Natural killer cell (primary cell): Measurements from ENCODE around the gene CHST8. TPM values are rescaled to one million over a fixed set of nuclear protein-coding genes. Genes with fewer than 3 reads are reported as not detected.

Source experiments
- ATAC-seq, 3 donors: fragments of 150-1000 bp in 2 of 3; fragments of 200-7000 bp in 1 of 3; cut with Tn5 transposase; 1 replicate in 1 of 3; 2 replicates in 2 of 3; pipeline ENCODE4 v1.10.0; 2021; ENCODE audit warnings: mild to moderate bottlenecking in 2 of 3, moderate library complexity in 2 of 3
- DNase-seq, 2 donors: peaks; one replicate each; pipeline versions ENCODE4 v3.0.0 to v3.0.0-alpha.2; 2013 to 2021; ENCODE audit warnings: mixed read lengths in 1 of 2
- H3K27ac ChIP-seq: one replicate; pipeline ENCODE4 v1.5.1; 2013; ENCODE audit warnings: mild to moderate bottlenecking, low read length
- H3K27me3 ChIP-seq: one replicate; pipeline ENCODE4 v1.6.1; 2013; ENCODE audit warnings: low read length; ENCODE audit not compliant: control insufficient read depth, insufficient read depth
- H3K36me3 ChIP-seq: one replicate; pipeline ENCODE4 v1.6.1; 2013; ENCODE audit warnings: low read length; ENCODE audit not compliant: control insufficient read depth, insufficient read depth
- H3K4me1 ChIP-seq: one replicate; pipeline ENCODE4 v1.6.1; 2013; ENCODE audit warnings: low read length; ENCODE audit not compliant: control insufficient read depth, insufficient read depth
- H3K4me3 ChIP-seq: one replicate; pipeline ENCODE4 v1.5.1; 2013; ENCODE audit warnings: low read length
- H3K9me3 ChIP-seq: one replicate; pipeline ENCODE4 v1.6.1; 2013; ENCODE audit warnings: low read length; ENCODE audit not compliant: control insufficient read depth, insufficient read depth
- H3K27ac Mint-ChIP-seq, 2 donors: one replicate each; pipeline ENCODE4 v1.8.0; 2022; ENCODE audit warnings: mild to moderate bottlenecking in 2 of 2, mixed read lengths in 2 of 2, moderate library complexity in 1 of 2
- H3K27me3 Mint-ChIP-seq, 2 donors: one replicate each; pipeline ENCODE4 v1.8.0; 2022; ENCODE audit warnings: low read depth in 2 of 2, mixed read lengths in 2 of 2
- H3K36me3 Mint-ChIP-seq: one replicate; pipeline ENCODE4 v1.8.0; 2022; ENCODE audit warnings: mixed read lengths
- H3K4me1 Mint-ChIP-seq, 2 donors: one replicate each; pipeline ENCODE4 v1.8.0; 2022; ENCODE audit warnings: mixed read lengths in 2 of 2
- H3K4me3 Mint-ChIP-seq: one replicate; pipeline ENCODE4 v1.8.0; 2022; ENCODE audit warnings: mild to moderate bottlenecking, moderate library complexity, mixed read lengths
- H3K9me3 Mint-ChIP-seq, 2 donors: one replicate each; pipeline ENCODE4 v1.8.0; 2022; ENCODE audit warnings: mixed read lengths in 2 of 2
- CTCF ChIP-seq: fragments of 200-600 bp; IDR thresholded peaks from one replicate; pipeline ENCODE4 v1.8.0; 2022; ENCODE audit warnings: antibody characterized with exemption
- WGBS: methylation state at CpG from one replicate; pipeline ENCODE4 v1.1.7; 2013; ENCODE audit warnings: missing lambda C conversion rate; ENCODE audit not compliant: insufficient coverage; 5-methylcytosine and 5-hydroxymethylcytosine counted together
- intact Hi-C: fragments of 100-400 bp; cut with micrococcal nuclease; formaldehyde crosslinking; loops from one replicate; pipeline ENCODE4 v1.14.2; 2022
- total RNA-seq, 4 donors: library from RNA; stranded (reverse); fragments of 120-200 nt in 1 of 4; gene quantifications; one replicate each; pipeline versions ENCODE4 v1.2.3 to v1.2.4, GENCODE V29; 2013 to 2022

The CHST8 gene
- total RNA-seq, 3 donors from 2014 or later (not counting 1 experiment from before 2014, with no cell fraction given): not detected

DNA sequence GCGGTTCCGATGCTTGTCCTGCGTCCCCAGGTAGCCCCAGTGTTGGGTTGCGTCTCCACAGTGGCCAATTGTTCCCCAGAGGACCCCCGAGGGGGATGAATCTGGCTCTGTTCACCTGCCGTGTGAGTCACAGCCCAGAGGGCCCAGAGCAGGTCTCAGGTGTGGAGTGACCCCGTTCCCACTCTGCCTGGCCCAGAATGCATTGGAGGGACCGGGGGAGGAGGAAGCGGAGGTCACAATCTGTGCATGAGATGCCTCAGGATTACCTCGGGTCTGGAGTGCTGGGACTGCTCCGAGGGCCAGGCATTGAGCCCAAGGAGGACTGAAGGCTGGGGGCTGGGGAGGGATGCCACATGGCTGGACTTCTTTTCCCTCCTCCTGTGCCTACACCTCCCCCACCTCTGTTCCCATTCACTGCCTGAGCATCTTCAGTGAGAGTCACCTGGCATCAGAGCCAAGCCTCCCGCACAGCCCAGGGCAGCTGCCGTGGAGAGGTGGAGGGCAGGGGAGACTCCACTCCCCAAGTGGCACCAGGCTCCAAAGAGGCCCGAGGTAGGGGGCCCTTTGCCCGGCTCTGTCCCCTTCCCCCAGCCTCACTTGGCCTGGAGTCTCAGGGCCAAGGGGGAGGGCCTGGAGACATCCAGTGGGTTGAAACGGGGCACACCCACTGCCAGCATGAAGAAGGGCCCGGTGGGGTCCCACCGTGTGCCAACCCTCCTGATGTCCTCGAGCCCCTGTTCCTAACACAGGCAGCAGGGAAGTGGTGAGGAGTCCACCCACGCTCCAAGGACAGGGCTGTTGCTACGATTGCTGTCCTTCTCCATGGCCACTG, 81.1 kb downstream of the CHST8 start:
- no peaks in the 10 kb centered on the region for H3K27me3 ChIP-seq
- WGBS: 76% methylated on average over 21 of the region's 21 CpGs
- H3K27ac ChIP-seq: no peak overlapping the region
- H3K9me3 ChIP-seq: no peaks in the 10 kb centered on the region
- ATAC-seq (no peak), DNase-seq (no peak)
- H3K9me3 Mint-ChIP-seq: no peaks in the 10 kb centered on the region
- no peaks in the 10 kb centered on the region for H3K4me1 Mint-ChIP-seq
- H3K36me3 ChIP-seq: no peaks in the 10 kb centered on the region
- H3K4me1 ChIP-seq: no peaks in the 10 kb centered on the region
- intact Hi-C loops: no loop called here
- H3K4me3 ChIP-seq: no peak overlapping the region
- H3K27ac Mint-ChIP-seq: no peak overlapping the region
- H3K27me3 Mint-ChIP-seq: no peaks in the 10 kb centered on the region
- TF ChIP-seq CTCF: no peak
- no peak overlapping the region for H3K4me3 Mint-ChIP-seq
- H3K36me3 Mint-ChIP-seq: no peaks in the 10 kb centered on the region

GRCh38 chr19:33703438-33703750, 81.6 kb downstream of the CHST8 start:
- H3K27me3 ChIP-seq: no peaks in the 10 kb centered on the region
- Mint-ChIP-seq H3K27me3 (no peaks in the 10 kb centered on the region), H3K27ac (no peak overlapping the region), H3K4me1 (no peaks in the 10 kb centered on the region), H3K36me3 (no peaks in the 10 kb centered on the region), H3K9me3 (no peaks in the 10 kb centered on the region), H3K4me3 (no peak overlapping the region)
- 88% methylated on average over 11 of the region's 11 CpGs for WGBS
- H3K27ac ChIP-seq: no peak overlapping the region
- no peak for ATAC-seq
- H3K9me3 ChIP-seq: no peaks in the 10 kb centered on the region
- intact Hi-C loops: no loop called here
- no peaks in the 10 kb centered on the region for H3K4me1 ChIP-seq
- no peak for TF ChIP-seq CTCF
- H3K36me3 ChIP-seq: no peaks in the 10 kb centered on the region
- no peak overlapping the region for H3K4me3 ChIP-seq
- no peak for DNase-seq

GRCh38 chr19:33703821-33704220, 82.1 kb downstream of the CHST8 start:
- intact Hi-C loops: no loop called here
- 75% methylated on average over 8 of the region's 8 CpGs for WGBS
- Histone ChIP-seq H3K27ac (no peak overlapping the region), H3K4me1 (no peaks in the 10 kb centered on the region), H3K36me3 (no peaks in the 10 kb centered on the region), H3K27me3 (no peaks in the 10 kb centered on the region), H3K4me3 (no peak overlapping the region), H3K9me3 (no peaks in the 10 kb centered on the region)
- H3K36me3 Mint-ChIP-seq: no peaks in the 10 kb centered on the region
- H3K27me3 Mint-ChIP-seq: no peaks in the 10 kb centered on the region
- no peaks in the 10 kb centered on the region for H3K4me1 Mint-ChIP-seq
- H3K4me3 Mint-ChIP-seq: no peak overlapping the region
- no peak overlapping the region for H3K27ac Mint-ChIP-seq
- no peak for ATAC-seq
- DNase-seq: no peak
- H3K9me3 Mint-ChIP-seq: no peaks in the 10 kb centered on the region
- TF ChIP-seq CTCF: no peak

- no peak for DNase-seq
- no peak overlapping the region for H3K4me3 Mint-ChIP-seq
- no peaks in the 10 kb centered on the region for H3K27me3 ChIP-seq
- H3K36me3 Mint-ChIP-seq: no peaks in the 10 kb centered on the region
- no peak overlapping the region for H3K27ac ChIP-seq
- no peaks in the 10 kb centered on the region for H3K4me1 ChIP-seq
- no peak for TF ChIP-seq CTCF
- H3K27me3 Mint-ChIP-seq: no peaks in the 10 kb centered on the region
- no peaks in the 10 kb centered on the region for H3K36me3 ChIP-seq
- intact Hi-C loops: no loop called here
- no peaks in the 10 kb centered on the region for H3K9me3 Mint-ChIP-seq
- 95% methylated on average over 2 of the region's 2 CpGs for WGBS
- no peaks in the 10 kb centered on the region for H3K9me3 ChIP-seq
- H3K4me3 ChIP-seq: no peak overlapping the region
- H3K4me1 Mint-ChIP-seq: no peaks in the 10 kb centered on the region
- H3K27ac Mint-ChIP-seq: no peak overlapping the region
- ATAC-seq: no peak
Measured at GRCh38 chr19:33704271-33704670, 82.5 kb downstream of the CHST8 start.
